ENCODE results near the gene ZNF587.
"Not testable (repeated sequence)": the region's sequence is repeated elsewhere in the genome, so short reads cannot be mapped to it uniquely, and the experiment has no call there.

Gene ZNF587

GRCh38 chr19:57888107-57888559, 38.5 kb downstream of the ZNF587 start:
- DNase-seq = no peak

DNA sequence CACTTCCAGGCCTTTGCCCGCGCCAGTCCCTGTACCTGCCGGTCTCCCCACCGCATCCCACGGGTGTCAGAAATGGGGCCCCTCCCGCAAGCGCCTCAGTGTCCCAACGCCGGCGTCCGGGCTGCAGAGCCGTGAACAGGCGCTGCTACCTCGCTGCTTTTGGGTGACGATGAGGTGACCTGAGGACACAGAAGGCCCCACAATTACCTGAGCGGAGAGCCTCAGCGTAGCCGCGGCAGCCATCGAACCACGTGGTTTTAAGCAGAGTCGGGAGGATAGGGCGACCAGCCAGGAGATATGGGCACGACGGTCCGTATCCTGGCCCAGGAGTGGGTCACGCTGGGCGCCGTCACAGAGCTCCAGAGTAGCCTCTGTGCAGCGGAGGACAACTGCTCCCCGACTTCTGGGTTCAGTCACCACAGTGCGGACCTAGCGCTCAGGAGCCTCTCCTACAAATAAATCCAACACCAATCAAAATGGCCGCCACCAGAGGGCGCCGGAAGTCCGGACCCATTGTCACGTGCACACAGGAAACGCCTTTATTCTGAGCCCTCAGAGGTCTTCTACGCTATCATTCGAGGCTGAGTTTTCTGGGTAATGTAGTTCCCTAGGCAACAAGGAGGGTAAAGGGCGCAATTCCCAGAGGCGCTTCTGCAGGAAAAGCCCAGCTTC, 39.0 kb downstream of the ZNF587 start, which contains the start of gene ZNF814:
Gene ZNF814, minus strand, starts transcription at position 478 of the 672 bp plus-strand sequence. Its CDS starts 235 bp downstream, at position 243.
- no peak for DNase-seq

DNA sequence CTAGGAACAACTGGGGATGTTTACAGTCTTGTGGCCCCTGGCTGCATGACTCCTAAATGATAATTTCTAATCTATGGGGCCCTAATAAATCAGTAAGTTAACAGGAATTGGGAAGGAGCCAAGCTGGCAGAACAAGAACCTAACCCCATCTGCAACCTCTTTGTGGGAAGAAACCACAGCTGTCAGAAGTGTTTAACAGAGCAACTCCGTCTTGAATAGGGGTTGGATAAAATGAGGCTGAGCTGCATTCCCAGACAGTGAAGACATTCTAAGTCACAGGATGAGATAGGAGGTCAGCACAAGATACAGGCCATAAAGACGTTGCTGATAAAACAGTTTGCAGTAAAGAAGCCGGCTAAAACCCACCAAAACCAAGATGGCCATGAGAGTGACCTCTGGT, 41.0 kb downstream of the ZNF587 start:
- DNase-seq = not testable (repeated sequence)

GRCh38 chr19:57900311-57900710, 50.7 kb downstream of the ZNF587 start:
- DNase-seq = no peak

GRCh38 chr19:57903618-57904184, 54.0 kb downstream of the ZNF587 start:
- DNase-seq = no peak

GRCh38 chr19:57905258-57905657, 55.6 kb downstream of the ZNF587 start:
- no peak for DNase-seq

- DNase-seq = no peak
These were observed 57.7 kb downstream of the ZNF587 start for GRCh38 chr19:57907394-57907793.

GRCh38 chr19:57914531-57914930, 64.9 kb downstream of the ZNF587 start:
- no peak for DNase-seq
